Measurements from ENCODE around the gene PTPRD. TPM values are rescaled to one million over a fixed set of nuclear protein-coding genes. Genes with fewer than 3 reads are reported as not detected.

Gene PTPRD
- polyA plus RNA-seq, 3 donors, result 114 to 130 (median 117) TPM

- DNase-seq (ENCODE audit: extremely low read depth in 1 of 11, low read depth in 9 of 11, low spot score in 4 of 11), result no peak
Measured at GRCh38 chr9:8895106-8895860, 1717.5 kb downstream of the PTPRD start.

- no peak for DNase-seq (ENCODE audit: extremely low read depth in 1 of 11, low read depth in 9 of 11, low spot score in 4 of 11)
Measured at GRCh38 chr9:8890695-8891094, 1722.1 kb downstream of the PTPRD start.

- no peak for DNase-seq (ENCODE audit: extremely low read depth in 1 of 11, low read depth in 9 of 11, low spot score in 4 of 11)
Measured at GRCh38 chr9:8889100-8889499, 1723.7 kb downstream of the PTPRD start.

- no peak for DNase-seq (ENCODE audit: extremely low read depth in 1 of 11, low read depth in 9 of 11, low spot score in 4 of 11)
Measured at GRCh38 chr9:8888591-8888990, 1724.2 kb downstream of the PTPRD start.

- no peak for DNase-seq (ENCODE audit: extremely low read depth in 1 of 11, low read depth in 9 of 11, low spot score in 4 of 11)
Measured at GRCh38 chr9:8887369-8887768, 1725.4 kb downstream of the PTPRD start.

GRCh38 chr9:8883321-8883720, 1729.5 kb downstream of the PTPRD start:
- no peak for DNase-seq (ENCODE audit: extremely low read depth in 1 of 11, low read depth in 9 of 11, low spot score in 4 of 11)

- no peak for DNase-seq (ENCODE audit: extremely low read depth in 1 of 11, low read depth in 9 of 11, low spot score in 4 of 11)
Measured at GRCh38 chr9:8880060-8880459, 1732.7 kb downstream of the PTPRD start.

- no peak for DNase-seq (ENCODE audit: extremely low read depth in 1 of 11, low read depth in 9 of 11, low spot score in 4 of 11)
Measured at GRCh38 chr9:8879284-8879683, 1733.5 kb downstream of the PTPRD start.

GRCh38 chr9:8877753-8878494, 1734.9 kb downstream of the PTPRD start:
- no peak for DNase-seq (ENCODE audit: extremely low read depth in 1 of 11, low read depth in 9 of 11, low spot score in 4 of 11)

GRCh38 chr9:8876303-8876702, 1736.5 kb downstream of the PTPRD start:
- no peak for DNase-seq (ENCODE audit: extremely low read depth in 1 of 11, low read depth in 9 of 11, low spot score in 4 of 11)

GRCh38 chr9:8874482-8874881, 1738.3 kb downstream of the PTPRD start:
- no peak for DNase-seq (ENCODE audit: extremely low read depth in 1 of 11, low read depth in 9 of 11, low spot score in 4 of 11)

GRCh38 chr9:8872802-8873201, 1740.0 kb downstream of the PTPRD start:
- no peak for DNase-seq (ENCODE audit: extremely low read depth in 1 of 11, low read depth in 9 of 11, low spot score in 4 of 11)

GRCh38 chr9:8871796-8872445, 1740.9 kb downstream of the PTPRD start:
- DNase-seq (ENCODE audit: extremely low read depth in 1 of 11, low read depth in 9 of 11, low spot score in 4 of 11), result no peak

- no peak for DNase-seq (ENCODE audit: extremely low read depth in 1 of 11, low read depth in 9 of 11, low spot score in 4 of 11)
Measured at GRCh38 chr9:8871396-8871795, 1741.4 kb downstream of the PTPRD start.

GRCh38 chr9:8869812-8870211, 1743.0 kb downstream of the PTPRD start:
- DNase-seq (ENCODE audit: extremely low read depth in 1 of 11, low read depth in 9 of 11, low spot score in 4 of 11), result no peak

GRCh38 chr9:8868632-8869031, 1744.2 kb downstream of the PTPRD start:
- DNase-seq (ENCODE audit: extremely low read depth in 1 of 11, low read depth in 9 of 11, low spot score in 4 of 11), result no peak

GRCh38 chr9:8867148-8867547, 1745.7 kb downstream of the PTPRD start:
- no peak for DNase-seq (ENCODE audit: extremely low read depth in 1 of 11, low read depth in 9 of 11, low spot score in 4 of 11)

GRCh38 chr9:8864545-8864896, 1748.3 kb downstream of the PTPRD start:
- no peak for DNase-seq (ENCODE audit: extremely low read depth in 1 of 11, low read depth in 9 of 11, low spot score in 4 of 11)

- no peak for DNase-seq (ENCODE audit: extremely low read depth in 1 of 11, low read depth in 9 of 11, low spot score in 4 of 11)
Measured at GRCh38 chr9:8863886-8864544, 1748.8 kb downstream of the PTPRD start.

GRCh38 chr9:8863069-8863468, 1749.7 kb downstream of the PTPRD start:
- DNase-seq (ENCODE audit: extremely low read depth in 1 of 11, low read depth in 9 of 11, low spot score in 4 of 11), result no peak

Measured in renal cortex interstitium (tissue), 11 donors.